ENCODE data around the gene SS18L1.

SS18L1 gene

GRCh38 chr20:62137478-62138203, 5.9 kb upstream of the SS18L1 start:
- H3K4me3 ChIP-seq (ENCODE audit: control insufficient read depth, low read depth, low read length), result no peak overlapping the region
- TF ChIP-seq CTCF (conservative IDR thresholded peaks at IDR 0.05; ENCODE audit: control insufficient read depth, insufficient read depth, low read depth, low read length), result no peak
- no peak for DNase-seq (ENCODE audit: low read depth)

- TF ChIP-seq CTCF (conservative IDR thresholded peaks at IDR 0.05; ENCODE audit: control insufficient read depth, insufficient read depth, low read depth, low read length), result no peak
- no peak for DNase-seq (ENCODE audit: low read depth)
- no peak overlapping the region for H3K4me3 ChIP-seq (ENCODE audit: control insufficient read depth, low read depth, low read length)
Observed at GRCh38 chr20:62138204-62138543, 5.4 kb upstream of the SS18L1 start.

- no peak for DNase-seq (ENCODE audit: low read depth)
- H3K4me3 ChIP-seq (ENCODE audit: control insufficient read depth, low read depth, low read length), result no peak overlapping the region
- TF ChIP-seq CTCF (conservative IDR thresholded peaks at IDR 0.05; ENCODE audit: control insufficient read depth, insufficient read depth, low read depth, low read length), result no peak
Observed at GRCh38 chr20:62138912-62139311, 4.7 kb upstream of the SS18L1 start.

- no peak for DNase-seq (ENCODE audit: low read depth)
- TF ChIP-seq CTCF (conservative IDR thresholded peaks at IDR 0.05; ENCODE audit: control insufficient read depth, insufficient read depth, low read depth, low read length), result no peak
- no peak overlapping the region for H3K4me3 ChIP-seq (ENCODE audit: control insufficient read depth, low read depth, low read length)
Observed at GRCh38 chr20:62139636-62140035, 3.9 kb upstream of the SS18L1 start.

GRCh38 chr20:62141043-62141396, 2.5 kb upstream of the SS18L1 start:
- no peak for TF ChIP-seq CTCF (conservative IDR thresholded peaks at IDR 0.05; ENCODE audit: control insufficient read depth, insufficient read depth, low read depth, low read length)
- DNase-seq (ENCODE audit: low read depth), result no peak
- peak overlapping the region; percentile 70 for H3K4me3 ChIP-seq (ENCODE audit: control insufficient read depth, low read depth, low read length)

GRCh38 chr20:62141397-62142251, 1.9 kb upstream of the SS18L1 start:
- peak; percentile 40 for TF ChIP-seq CTCF (conservative IDR thresholded peaks at IDR 0.05; ENCODE audit: control insufficient read depth, insufficient read depth, low read depth, low read length)
- DNase-seq (ENCODE audit: low read depth), result peak; percentile 54
- peak overlapping the region; percentile 70 for H3K4me3 ChIP-seq (ENCODE audit: control insufficient read depth, low read depth, low read length)

All from fibroblast of mammary gland (primary cell).